ENCODE results near the gene SLC29A1.
A peak's percentile ranks its signal among the peaks of the same experiment; 100 is the strongest.
"Not testable (repeated sequence)": the region's sequence is repeated elsewhere in the genome, so short reads cannot be mapped to it uniquely, and the experiment has no call there.

The SLC29A1 gene

DNA sequence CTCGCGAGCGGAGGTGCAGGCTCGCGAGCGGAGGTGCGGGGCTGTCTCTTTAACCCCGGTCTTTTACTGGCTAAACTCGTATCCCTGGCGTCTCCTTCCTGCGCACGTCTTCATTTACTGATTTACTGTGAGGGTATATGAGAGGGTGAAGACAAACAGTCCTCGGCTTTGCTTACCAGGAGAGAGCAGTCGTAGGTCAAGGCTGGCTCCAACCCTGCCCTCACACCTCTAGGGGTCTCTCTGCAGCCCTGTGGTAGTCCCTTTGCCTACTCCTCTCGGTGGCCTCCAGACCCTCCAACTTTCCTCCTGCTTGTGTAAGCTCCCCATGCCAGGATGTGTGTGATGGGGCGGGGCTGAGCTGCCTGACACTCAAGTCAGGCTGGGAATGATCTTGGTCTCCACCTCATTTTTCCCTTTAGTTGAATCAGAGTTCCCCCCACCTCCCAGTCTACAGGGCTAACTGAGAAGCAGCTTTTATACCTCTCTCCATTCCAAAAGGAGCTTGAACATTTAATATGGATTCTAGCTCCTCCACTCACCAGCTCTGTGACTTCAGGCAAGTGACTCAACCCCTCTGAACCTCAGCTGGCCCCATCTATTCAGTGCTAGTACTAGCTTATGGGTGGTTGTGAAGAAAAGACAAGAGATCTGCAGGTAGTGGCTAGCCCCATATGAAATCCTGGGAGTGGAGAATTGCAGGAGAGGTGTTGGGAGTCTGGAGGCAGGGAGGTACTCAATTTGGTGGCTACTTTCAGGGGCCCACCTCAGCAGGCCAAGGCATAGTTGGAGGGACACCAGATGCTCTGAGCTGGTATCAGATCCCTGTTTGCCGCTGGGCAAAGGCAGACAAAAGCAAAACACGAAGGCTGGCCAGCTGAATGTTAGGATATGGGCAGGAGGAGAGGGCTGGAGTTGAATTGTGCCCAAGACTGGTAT, 902 bp downstream of the SLC29A1 start:
- DNase-seq, result peak; percentile 60

GRCh38 chr6:44224965-44225305, 1.5 kb downstream of the SLC29A1 start:
- no peak for DNase-seq

DNA sequence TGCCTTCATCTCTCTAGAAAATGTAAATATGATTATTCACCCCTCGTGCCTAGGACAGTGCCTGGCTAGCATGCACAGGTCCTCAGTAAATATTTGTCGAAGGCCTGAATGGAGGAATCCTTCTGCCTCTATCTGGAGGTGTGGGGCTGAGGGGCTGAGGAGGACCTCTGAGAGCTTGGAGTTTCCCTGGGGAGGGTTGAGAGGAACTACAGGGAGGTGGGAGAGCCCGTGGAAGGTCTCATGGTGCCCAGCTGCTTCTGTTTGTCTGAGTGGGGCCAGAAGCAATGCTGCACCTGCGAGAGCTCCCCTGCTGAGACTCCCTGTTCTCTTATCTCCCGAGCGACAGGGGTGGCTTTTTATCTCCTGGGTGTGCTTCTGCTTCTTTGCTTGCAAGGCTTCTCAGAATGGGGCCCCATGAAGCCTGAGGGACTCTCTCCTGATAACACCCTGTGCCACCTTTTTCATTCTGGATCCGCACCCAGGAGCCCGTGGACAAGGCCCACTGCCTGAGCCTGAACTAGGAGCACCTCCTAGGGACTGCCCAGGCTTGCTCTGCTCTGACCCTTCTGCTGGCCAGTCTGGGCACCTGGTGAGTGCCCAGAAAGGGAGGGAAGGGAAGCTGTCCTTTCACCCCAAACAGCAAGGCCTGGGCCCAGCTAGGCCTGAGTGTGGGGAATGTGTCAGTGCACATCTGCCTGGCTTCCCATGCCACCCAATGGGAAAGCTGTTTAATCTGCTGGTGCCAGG, 2.4 kb downstream of the SLC29A1 start:
- no peak for DNase-seq

DNA sequence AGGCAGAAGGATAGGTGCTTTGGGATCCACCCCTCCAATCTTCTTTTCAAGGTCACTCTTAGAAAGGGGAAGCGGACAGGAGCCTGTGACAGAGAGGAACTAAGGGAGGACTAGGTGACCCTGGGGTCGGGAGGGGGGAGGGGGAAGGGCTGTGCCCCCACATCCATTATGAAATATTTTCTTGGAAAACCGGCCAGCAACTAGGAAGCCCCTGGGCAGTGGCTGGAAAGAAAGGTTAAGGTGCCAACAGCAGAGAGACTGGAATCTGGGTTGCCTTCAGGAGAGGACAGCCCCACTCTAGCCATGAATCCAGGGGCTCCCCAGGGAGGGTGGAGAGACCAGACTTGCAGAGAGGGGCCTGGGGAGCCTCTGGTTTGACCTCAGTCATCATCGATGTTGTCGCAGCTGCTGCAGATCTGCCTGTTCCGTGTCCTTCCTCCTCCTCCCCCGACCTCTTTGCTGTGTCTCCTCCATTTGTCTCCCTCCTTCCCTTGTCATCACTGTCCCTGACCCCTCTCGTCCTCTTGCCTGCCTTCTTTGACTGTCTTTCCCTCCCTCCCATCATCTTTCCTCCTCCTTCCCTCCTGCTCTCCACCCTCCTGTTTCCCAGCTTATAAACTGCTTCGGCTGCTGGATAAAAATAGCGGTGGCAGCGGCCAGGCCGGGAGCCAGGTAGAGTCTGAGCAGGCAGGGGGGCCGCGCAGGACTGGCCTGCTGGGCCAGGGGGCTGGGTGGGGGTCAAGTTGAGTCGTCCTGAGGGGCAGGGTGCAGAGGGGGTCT, 3.2 kb downstream of the SLC29A1 start:
- no peak for DNase-seq

- DNase-seq, result no peak
Measured at GRCh38 chr6:44227148-44227793, 3.9 kb downstream of the SLC29A1 start.

- DNase-seq, result no peak
Measured at GRCh38 chr6:44228031-44228430, 4.6 kb downstream of the SLC29A1 start.

GRCh38 chr6:44228433-44228832, 5.0 kb downstream of the SLC29A1 start:
- no peak for DNase-seq

DNA sequence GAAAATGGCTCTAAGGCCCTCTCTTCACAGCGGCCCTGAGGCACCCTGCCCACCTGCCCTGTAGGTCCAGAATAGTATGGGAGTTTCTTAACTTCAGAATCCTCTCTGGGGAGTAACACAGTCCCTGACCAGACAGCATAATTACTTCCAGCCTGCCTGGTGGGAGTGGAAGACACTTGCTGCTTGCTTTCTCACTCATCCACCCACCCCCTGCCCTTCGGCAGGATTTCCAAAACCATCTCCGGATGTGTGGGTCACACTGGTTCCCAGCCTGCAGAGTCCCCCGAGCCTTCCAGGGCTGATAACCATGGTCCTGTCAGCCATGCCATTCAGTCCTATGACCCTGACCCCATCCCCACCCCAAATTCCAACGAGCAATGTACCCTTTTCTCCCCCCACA, 5.4 kb downstream of the SLC29A1 start:
- no peak for DNase-seq

- no peak for DNase-seq
Measured at GRCh38 chr6:44229376-44230033, 6.1 kb downstream of the SLC29A1 start.

DNA sequence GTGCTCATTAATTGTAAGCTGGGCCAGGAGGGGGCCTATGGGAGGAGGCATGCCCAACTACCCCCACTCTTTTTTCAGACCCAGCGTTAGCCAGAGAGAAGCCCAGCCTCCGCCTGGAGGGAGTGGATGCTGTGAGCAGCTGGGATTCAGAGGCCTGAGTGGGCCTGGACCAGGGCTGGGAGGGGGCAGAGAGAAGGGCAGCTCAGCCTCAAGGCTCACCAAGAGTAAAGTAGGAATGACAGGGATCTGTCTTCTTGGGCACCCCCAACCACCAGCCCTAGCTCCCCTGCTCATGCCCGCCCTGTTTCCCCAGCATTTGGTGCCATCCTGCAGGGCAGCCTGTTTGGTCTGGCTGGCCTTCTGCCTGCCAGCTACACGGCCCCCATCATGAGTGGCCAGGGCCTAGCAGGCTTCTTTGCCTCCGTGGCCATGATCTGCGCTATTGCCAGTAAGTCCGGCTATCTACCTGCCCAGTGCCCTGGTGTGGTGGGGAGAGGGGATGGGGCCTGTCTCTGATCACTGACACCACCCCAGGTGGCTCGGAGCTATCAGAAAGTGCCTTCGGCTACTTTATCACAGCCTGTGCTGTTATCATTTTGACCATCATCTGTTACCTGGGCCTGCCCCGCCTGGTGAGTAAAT, 6.8 kb downstream of the SLC29A1 start:
- no peak for DNase-seq

DNA sequence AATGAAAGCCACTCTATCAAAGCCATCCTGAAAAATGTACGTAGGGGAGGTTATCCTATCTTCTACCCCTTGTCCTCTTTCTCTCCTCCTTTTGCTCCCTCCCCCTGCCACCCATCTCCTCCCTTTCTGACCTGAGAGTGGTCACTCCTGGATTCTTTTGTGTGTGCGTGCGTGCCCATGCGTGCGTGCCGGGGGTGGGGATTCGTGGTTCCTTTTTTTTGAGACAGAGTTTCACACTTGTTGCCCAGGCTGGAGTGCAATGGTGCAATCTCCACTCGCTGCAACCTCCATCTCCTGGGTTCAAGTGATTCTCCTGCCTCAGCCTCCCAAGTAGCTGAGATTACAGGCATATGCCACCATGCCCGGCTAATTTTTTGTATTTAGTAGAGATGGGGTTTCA, 8.0 kb downstream of the SLC29A1 start:
- DNase-seq, result not testable (repeated sequence)

- no peak for DNase-seq
Measured at GRCh38 chr6:44232676-44233566, 9.5 kb downstream of the SLC29A1 start.

GRCh38 chr6:44233567-44234100, 10.2 kb downstream of the SLC29A1 start:
- DNase-seq, result no peak

GRCh38 chr6:44234101-44235025, 11.0 kb downstream of the SLC29A1 start:
- peak; percentile 6 for DNase-seq

- no peak for DNase-seq
Measured at GRCh38 chr6:44235269-44235668, 11.9 kb downstream of the SLC29A1 start.

DNA sequence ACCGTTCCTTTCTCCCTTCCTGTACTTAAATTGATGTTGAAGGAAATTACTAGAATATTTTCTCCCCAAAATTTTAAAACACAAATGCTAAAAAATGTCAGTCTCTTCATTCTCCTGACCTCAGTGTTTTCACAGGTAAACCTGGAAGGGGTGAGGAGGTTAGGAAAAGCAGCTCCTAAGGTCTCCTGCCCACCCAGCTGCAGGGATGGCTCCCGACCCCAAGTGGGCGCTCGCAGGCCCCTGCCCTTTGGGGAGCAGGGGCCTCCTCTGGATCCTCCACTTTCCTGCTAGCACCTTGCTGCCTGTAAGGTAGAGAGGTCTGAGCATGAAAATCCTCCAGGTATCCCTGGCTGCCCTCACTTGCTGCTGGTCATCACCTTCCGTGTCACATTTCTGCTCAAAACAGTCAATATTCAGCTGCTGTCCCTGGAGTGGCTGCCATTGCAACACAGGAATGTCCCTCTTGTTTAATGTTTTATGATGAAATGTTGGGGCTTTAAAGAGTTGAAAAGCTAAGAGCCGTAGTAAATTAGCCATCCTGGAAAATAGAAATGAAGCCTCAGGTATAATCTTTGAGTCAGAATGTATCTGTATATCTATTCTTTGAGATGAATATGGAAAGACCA, 12.6 kb downstream of the SLC29A1 start:
- DNase-seq, result no peak

GRCh38 chr6:44237021-44237812, 13.8 kb downstream of the SLC29A1 start:
- DNase-seq, result peak; percentile 71

Data from NCI-H1105 treated with DMSO at 0.1 percent for 48 hours (cell line).